Ishikawa (cell line): ENCODE results near the gene NECTIN2.

Source experiments
- CEBPB ChIP-seq: IDR thresholded peaks from 2 replicates; pipeline ENCODE4 v1.6.1; 2012
- EGR1 ChIP-seq: IDR thresholded peaks from 2 replicates; pipeline ENCODE4 v1.6.1; 2012
- EP300 ChIP-seq: IDR thresholded peaks from 2 replicates; pipeline ENCODE4 v1.6.1; 2012; ENCODE audit warnings: borderline replicate concordance
- RAD21 ChIP-seq: IDR thresholded peaks from 2 replicates; pipeline ENCODE4 v1.6.1; 2012; ENCODE audit warnings: low read depth
- TAF1 ChIP-seq: IDR thresholded peaks from 2 replicates; pipeline ENCODE4 v1.6.1; 2012; ENCODE audit warnings: low read depth, mild to moderate bottlenecking
- TCF12 ChIP-seq: IDR thresholded peaks from 2 replicates; pipeline ENCODE4 v1.6.1; 2012; ENCODE audit warnings: low read depth
- ZBTB7A ChIP-seq: IDR thresholded peaks from 2 replicates; pipeline ENCODE4 v1.6.1; 2012; ENCODE audit warnings: low read depth

- TF ChIP-seq ZBTB7A = no peak
- TF ChIP-seq TCF12 = no peak
- no peak for TF ChIP-seq CEBPB
- TF ChIP-seq EGR1 = no peak
- TF ChIP-seq RAD21 = no peak
- no peak for TF ChIP-seq TAF1
- TF ChIP-seq EP300 = no peak
These were observed 39.8 kb upstream of the NECTIN2 start for GRCh38 chr19:44806291-44806690.
